T-helper 1 cell (primary cell): Measurements from ENCODE around the gene MLF2.
"Not testable (repeated sequence)": the region's sequence is repeated elsewhere in the genome, so short reads cannot be mapped to it uniquely, and the experiment has no call there.

ENCODE experiments used
- DNase-seq, 5 donors: peaks; one replicate each; pipeline ENCODE4 v3.0.0-alpha.2; 2012 to 2020

The MLF2 gene

GRCh38 chr12:6764011-6764828, 11.3 kb upstream of the MLF2 start:
- peak in 4 of 5 donors; percentile 28 to 83 (median 38) for DNase-seq

GRCh38 chr12:6763380-6763779, 10.4 kb upstream of the MLF2 start:
- DNase-seq, result no peak

GRCh38 chr12:6759741-6760140, 6.8 kb upstream of the MLF2 start:
- DNase-seq, result no peak

- no peak for DNase-seq
Measured at GRCh38 chr12:6758506-6759095, 5.7 kb upstream of the MLF2 start.

- no peak for DNase-seq
Measured at GRCh38 chr12:6757028-6757690, 4.2 kb upstream of the MLF2 start.

GRCh38 chr12:6754411-6754810, 1.5 kb upstream of the MLF2 start:
- DNase-seq, result no peak

GRCh38 chr12:6753772-6754356, 923 bp upstream of the MLF2 start:
- DNase-seq, result no peak

GRCh38 chr12:6752167-6752920, 597 bp downstream of the MLF2 start:
- DNase-seq, result peak in 1 of 5 donors; percentile 17

- DNase-seq, result no peak
Measured at GRCh38 chr12:6751767-6752166, 1.2 kb downstream of the MLF2 start.

- DNase-seq, result no peak
Measured at GRCh38 chr12:6750506-6750905, 2.4 kb downstream of the MLF2 start.

GRCh38 chr12:6748761-6749160, 4.2 kb downstream of the MLF2 start:
- no peak for DNase-seq

GRCh38 chr12:6747216-6747615, 5.7 kb downstream of the MLF2 start:
- no peak for DNase-seq

- peak in 1 of 5 donors; percentile 54 for DNase-seq
Measured at GRCh38 chr12:6745741-6746525, 7.0 kb downstream of the MLF2 start.

GRCh38 chr12:6743300-6743699, 9.6 kb downstream of the MLF2 start:
- not testable (repeated sequence) for DNase-seq

- DNase-seq, result no peak
Measured at GRCh38 chr12:6742834-6743233, 10.1 kb downstream of the MLF2 start.

GRCh38 chr12:6742080-6742479, 10.9 kb downstream of the MLF2 start:
- DNase-seq, result not testable (repeated sequence)

GRCh38 chr12:6736754-6737153, 16.2 kb downstream of the MLF2 start:
- no peak for DNase-seq

GRCh38 chr12:6735448-6736191, 17.3 kb downstream of the MLF2 start:
- DNase-seq, result peak in 2 of 5 donors; percentile 21 to 36

- DNase-seq, result no peak
Measured at GRCh38 chr12:6734506-6735387, 18.2 kb downstream of the MLF2 start.

- DNase-seq, result no peak
Measured at GRCh38 chr12:6730169-6730568, 22.8 kb downstream of the MLF2 start.
